ENCODE data around the gene NEU4.

- TF ChIP-seq CTCF (IDR thresholded peaks at IDR 0.05 in 4 of 5, conservative IDR thresholded peaks at IDR 0.05 in 1 of 5) (no peak), POLR2A (IDR thresholded peaks at IDR 0.05) (no peak)
Observed at GRCh38 chr2:241809383-241810306, 652 bp downstream of the NEU4 start.

Measured in gastrocnemius medialis (tissue), 4 donors.